Activated naive CD8-positive, alpha-beta T cell treated with anti-CD3 and anti-CD28 coated beads, Interleukin-2, amount 50 U/mL, for 24 hours (primary cell): ENCODE results near the gene MTOR.
"Not testable (repeated sequence)": the region's sequence is repeated elsewhere in the genome, so short reads cannot be mapped to it uniquely, and the experiment has no call there.

Experiments used
- ATAC-seq: fragments of 150-1000 bp; cut with Tn5 transposase; one replicate; pipeline ENCODE4 v1.10.0; 2021
- DNase-seq: peaks from one replicate; pipeline ENCODE4 v3.0.0; 2021
- H3K27ac Mint-ChIP-seq: one replicate; pipeline ENCODE4 v1.8.0; 2021; ENCODE audit warnings: mild to moderate bottlenecking, mixed read lengths
- H3K27me3 Mint-ChIP-seq: one replicate; pipeline ENCODE4 v1.8.0; 2021; ENCODE audit warnings: mixed read lengths
- H3K36me3 Mint-ChIP-seq: one replicate; pipeline ENCODE4 v1.8.0; 2021; ENCODE audit warnings: low read depth, mixed read lengths
- H3K4me1 Mint-ChIP-seq: one replicate; pipeline ENCODE4 v1.8.0; 2021; ENCODE audit warnings: mixed read lengths
- H3K4me3 Mint-ChIP-seq: one replicate; pipeline ENCODE4 v1.8.0; 2021; ENCODE audit warnings: mild to moderate bottlenecking, moderate library complexity, mixed read lengths
- H3K9me3 Mint-ChIP-seq: one replicate; pipeline ENCODE4 v1.8.0; 2021; ENCODE audit warnings: mixed read lengths

MTOR gene

GRCh38 chr1:11124965-11125364 is 137.4 kb downstream of the MTOR start:
- no peak for ATAC-seq
- no peak for DNase-seq
- H3K27me3 Mint-ChIP-seq: no peaks in the 10 kb centered on the region
- no peak overlapping the region for H3K4me3 Mint-ChIP-seq
- H3K27ac Mint-ChIP-seq: no peak overlapping the region
- peaks cover 6% of the 10 kb centered on the region for H3K4me1 Mint-ChIP-seq
- peaks cover 41% of the 10 kb centered on the region for H3K36me3 Mint-ChIP-seq
- H3K9me3 Mint-ChIP-seq: no peaks in the 10 kb centered on the region

GRCh38 chr1:11116318-11116717 is 146.0 kb downstream of the MTOR start:
- Mint-ChIP-seq H3K4me3 (no peak overlapping the region), H3K9me3 (no peaks in the 10 kb centered on the region), H3K4me1 (no peaks in the 10 kb centered on the region), H3K27ac (no peak overlapping the region), H3K36me3 (peaks cover 33% of the 10 kb centered on the region), H3K27me3 (no peaks in the 10 kb centered on the region)
- DNase-seq (no peak), ATAC-seq (no peak)

- no peak overlapping the region for H3K4me3 Mint-ChIP-seq
- no peaks in the 10 kb centered on the region for H3K4me1 Mint-ChIP-seq
- H3K27me3 Mint-ChIP-seq: no peaks in the 10 kb centered on the region
- no peak overlapping the region for H3K27ac Mint-ChIP-seq
- peaks cover 33% of the 10 kb centered on the region for H3K36me3 Mint-ChIP-seq
- no peaks in the 10 kb centered on the region for H3K9me3 Mint-ChIP-seq
- ATAC-seq (no peak), DNase-seq (no peak)
Observed at GRCh38 chr1:11114966-11115365, 147.4 kb downstream of the MTOR start.

GRCh38 chr1:11109047-11109760 is 153.1 kb downstream of the MTOR start:
- H3K4me1 Mint-ChIP-seq: no peaks in the 10 kb centered on the region
- no peak overlapping the region for H3K27ac Mint-ChIP-seq
- no peak for ATAC-seq
- H3K9me3 Mint-ChIP-seq: no peaks in the 10 kb centered on the region
- H3K4me3 Mint-ChIP-seq: no peak overlapping the region
- no peak for DNase-seq
- H3K36me3 Mint-ChIP-seq: peaks cover 46% of the 10 kb centered on the region
- no peaks in the 10 kb centered on the region for H3K27me3 Mint-ChIP-seq

- Mint-ChIP-seq H3K4me1 (no peaks in the 10 kb centered on the region), H3K36me3 (peaks cover 33% of the 10 kb centered on the region), H3K4me3 (no peak overlapping the region), H3K9me3 (no peaks in the 10 kb centered on the region), H3K27ac (no peak overlapping the region), H3K27me3 (no peaks in the 10 kb centered on the region)
- DNase-seq: no peak
- no peak for ATAC-seq
Observed at GRCh38 chr1:11107599-11107998, 154.8 kb downstream of the MTOR start.

GRCh38 chr1:11105586-11105985 is 156.8 kb downstream of the MTOR start:
- Mint-ChIP-seq H3K27ac (no peak overlapping the region), H3K4me3 (no peak overlapping the region), H3K9me3 (no peaks in the 10 kb centered on the region), H3K36me3 (peaks cover 22% of the 10 kb centered on the region), H3K4me1 (no peaks in the 10 kb centered on the region), H3K27me3 (no peaks in the 10 kb centered on the region)
- no peak for DNase-seq
- no peak for ATAC-seq

- H3K27me3 Mint-ChIP-seq: no peaks in the 10 kb centered on the region
- DNase-seq (no peak), ATAC-seq (no peak)
- H3K27ac Mint-ChIP-seq: no peak overlapping the region
- peaks cover 11% of the 10 kb centered on the region for H3K4me1 Mint-ChIP-seq
- peaks cover 11% of the 10 kb centered on the region for H3K36me3 Mint-ChIP-seq
- no peaks in the 10 kb centered on the region for H3K9me3 Mint-ChIP-seq
- no peak overlapping the region for H3K4me3 Mint-ChIP-seq
Observed at GRCh38 chr1:11101347-11101746, 161.0 kb downstream of the MTOR start.

GRCh38 chr1:11100806-11101205 is 161.5 kb downstream of the MTOR start:
- not testable (repeated sequence) for H3K9me3 Mint-ChIP-seq, H3K27me3 Mint-ChIP-seq, DNase-seq, ATAC-seq, H3K4me3 Mint-ChIP-seq, H3K27ac Mint-ChIP-seq
- Mint-ChIP-seq H3K4me1 (peaks cover 11% of the 10 kb centered on the region), H3K36me3 (peaks cover 13% of the 10 kb centered on the region)

- H3K36me3 Mint-ChIP-seq: peaks cover 14% of the 10 kb centered on the region
- peaks cover 11% of the 10 kb centered on the region for H3K4me1 Mint-ChIP-seq
- no peaks in the 10 kb centered on the region for H3K9me3 Mint-ChIP-seq
- peak; percentile 6 for DNase-seq
- H3K4me3 Mint-ChIP-seq: peak overlapping the region; percentile 93
- no peak for ATAC-seq
- no peaks in the 10 kb centered on the region for H3K27me3 Mint-ChIP-seq
- H3K27ac Mint-ChIP-seq: peak overlapping the region; percentile 91
Observed at GRCh38 chr1:11100149-11100493, 162.2 kb downstream of the MTOR start.

- peak within 1 kb of the TSS; percentile 91 for H3K27ac Mint-ChIP-seq
- H3K4me3 Mint-ChIP-seq: peak within 1 kb of the TSS; percentile 93
- no peaks in the 10 kb centered on the region for H3K27me3 Mint-ChIP-seq
- H3K36me3 Mint-ChIP-seq: peaks cover 13% of the 10 kb centered on the region
- ATAC-seq (peak; percentile 94), DNase-seq (peak; percentile 95)
- no peaks in the 10 kb centered on the region for H3K9me3 Mint-ChIP-seq
- H3K4me1 Mint-ChIP-seq: peaks cover 11% of the 10 kb centered on the region
Observed at GRCh38 chr1:11099310-11100148, 162.8 kb downstream of the MTOR start, which contains the start of gene EXOSC10. Gene EXOSC10, minus strand, starts transcription at chr1:11099869. Its CDS starts 38 bp downstream, at chr1:11099831.

GRCh38 chr1:11098931-11099309 is 163.4 kb downstream of the MTOR start:
- Mint-ChIP-seq H3K36me3 (peaks cover 13% of the 10 kb centered on the region), H3K9me3 (no peaks in the 10 kb centered on the region), H3K4me3 (peak overlapping the region; percentile 93), H3K4me1 (peaks cover 11% of the 10 kb centered on the region), H3K27me3 (no peaks in the 10 kb centered on the region), H3K27ac (peak overlapping the region; percentile 91)
- no peak for DNase-seq
- no peak for ATAC-seq

GRCh38 chr1:11083784-11084183 is 178.6 kb downstream of the MTOR start:
- not testable (repeated sequence) for ATAC-seq, H3K27me3 Mint-ChIP-seq, H3K27ac Mint-ChIP-seq, H3K9me3 Mint-ChIP-seq, DNase-seq, H3K4me3 Mint-ChIP-seq, H3K4me1 Mint-ChIP-seq
- peaks cover 61% of the 10 kb centered on the region for H3K36me3 Mint-ChIP-seq

GRCh38 chr1:11080931-11081330 is 181.4 kb downstream of the MTOR start:
- Mint-ChIP-seq H3K27ac (no peak overlapping the region), H3K27me3 (no peaks in the 10 kb centered on the region), H3K4me3 (no peak overlapping the region), H3K4me1 (no peaks in the 10 kb centered on the region), H3K9me3 (no peaks in the 10 kb centered on the region), H3K36me3 (peaks cover 59% of the 10 kb centered on the region)
- ATAC-seq (no peak), DNase-seq (no peak)

- Mint-ChIP-seq H3K27ac (peak overlapping the region; percentile 12), H3K9me3 (no peaks in the 10 kb centered on the region), H3K4me1 (no peaks in the 10 kb centered on the region), H3K4me3 (no peak overlapping the region), H3K27me3 (no peaks in the 10 kb centered on the region), H3K36me3 (peaks cover 55% of the 10 kb centered on the region)
- ATAC-seq: no peak
- DNase-seq: no peak
Observed at GRCh38 chr1:11078631-11079030, 183.7 kb downstream of the MTOR start.

GRCh38 chr1:11073398-11073797 is 189.0 kb downstream of the MTOR start:
- H3K4me1 Mint-ChIP-seq, H3K27me3 Mint-ChIP-seq, H3K4me3 Mint-ChIP-seq, H3K27ac Mint-ChIP-seq, ATAC-seq, H3K9me3 Mint-ChIP-seq, DNase-seq: not testable (repeated sequence)
- peaks cover 62% of the 10 kb centered on the region for H3K36me3 Mint-ChIP-seq
